ENCODE measurements around the gene ANKRD13B. TPM values are rescaled to one million over a fixed set of nuclear protein-coding genes. Genes with fewer than 3 reads are reported as not detected.

ANKRD13B gene
- total RNA-seq, 1 donor from 2014 or later: 17.9 TPM

DNA sequence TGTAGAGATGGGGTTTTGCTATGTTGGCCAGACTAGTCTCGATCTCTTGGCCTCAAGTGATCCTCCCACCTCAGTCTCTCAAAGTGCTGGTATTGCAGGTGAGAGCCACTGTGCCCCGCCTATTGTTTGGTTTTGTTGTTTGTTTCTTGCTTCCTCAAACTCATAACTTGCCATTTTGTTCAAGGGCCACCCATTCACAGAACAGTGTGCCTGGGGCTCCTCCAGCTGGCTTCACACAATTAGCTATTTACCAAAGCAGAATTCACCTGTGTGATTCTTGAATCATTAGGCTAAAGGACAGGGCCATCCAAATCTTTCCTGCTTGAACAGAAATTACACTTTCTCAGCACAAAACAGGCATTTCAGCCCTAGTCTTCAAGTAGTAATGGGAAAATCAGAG, 33.3 kb upstream of the ANKRD13B start:
- no peaks in the 10 kb centered on the region for H3K9me3 Mint-ChIP-seq (ENCODE audit: unreplicated experiment)
- no peak for DNase-seq (ENCODE audit: low read depth)
- no peak overlapping the region for H3K9ac ChIP-seq (ENCODE audit: low read length)
- H4K20me1 ChIP-seq (ENCODE audit: insufficient read depth, low read length): peaks cover 5% of the 10 kb centered on the region
- no peaks in the 10 kb centered on the region for H3K4me1 ChIP-seq (ENCODE audit: insufficient read depth, low read length)
- TF ChIP-seq CTCF (IDR thresholded peaks at IDR 0.05; ENCODE audit: insufficient read depth, low read depth, low read length) (no peak), EZH2 (IDR thresholded peaks at IDR 0.05; ENCODE audit: insufficient read depth, low read length) (no peak)
- H3K27me3 Mint-ChIP-seq (ENCODE audit: low read depth, unreplicated experiment): peaks cover 17% of the 10 kb centered on the region
- no peak overlapping the region for H2AFZ ChIP-seq (ENCODE audit: low read depth, low read length)
- no peak overlapping the region for H3K4me3 ChIP-seq (ENCODE audit: insufficient read depth, low read depth, low read length)
- H3K79me2 ChIP-seq (ENCODE audit: insufficient read depth, low read length): no peaks in the 10 kb centered on the region
- H3K36me3 Mint-ChIP-seq (ENCODE audit: low read depth, unreplicated experiment): peaks cover 17% of the 10 kb centered on the region
- no peak overlapping the region for H3K4me2 ChIP-seq (ENCODE audit: low read length)
- H3K27ac Mint-ChIP-seq (ENCODE audit: unreplicated experiment): no peak overlapping the region
- no peak overlapping the region for H3K4me3 Mint-ChIP-seq (ENCODE audit: unreplicated experiment)
- peaks cover 2% of the 10 kb centered on the region for H3K4me1 Mint-ChIP-seq (ENCODE audit: low read depth, unreplicated experiment)
- H3K9me3 ChIP-seq (ENCODE audit: insufficient read depth, low read depth, low read length): no peaks in the 10 kb centered on the region
- no peaks in the 10 kb centered on the region for H3K36me3 ChIP-seq (ENCODE audit: insufficient read depth, low read length)
- no peaks in the 10 kb centered on the region for H3K27me3 ChIP-seq (ENCODE audit: insufficient read depth, low read length)
- no peak for FAIRE-seq
- H3K27ac ChIP-seq (ENCODE audit: low read depth, low read length): no peak overlapping the region

- H3K9ac ChIP-seq (ENCODE audit: low read length): no peak overlapping the region
- Mint-ChIP-seq H3K9me3 (ENCODE audit: unreplicated experiment) (no peaks in the 10 kb centered on the region), H3K27ac (ENCODE audit: unreplicated experiment) (no peak overlapping the region), H3K4me1 (ENCODE audit: low read depth, unreplicated experiment) (peaks cover 2% of the 10 kb centered on the region), H3K36me3 (ENCODE audit: low read depth, unreplicated experiment) (peaks cover 17% of the 10 kb centered on the region), H3K4me3 (ENCODE audit: unreplicated experiment) (no peak overlapping the region), H3K27me3 (ENCODE audit: low read depth, unreplicated experiment) (peaks cover 17% of the 10 kb centered on the region)
- H4K20me1 ChIP-seq (ENCODE audit: insufficient read depth, low read length): peaks cover 5% of the 10 kb centered on the region
- no peak overlapping the region for H2AFZ ChIP-seq (ENCODE audit: low read depth, low read length)
- H3K9me3 ChIP-seq (ENCODE audit: insufficient read depth, low read depth, low read length): no peaks in the 10 kb centered on the region
- FAIRE-seq (no peak), DNase-seq (ENCODE audit: low read depth) (no peak)
- H3K4me2 ChIP-seq (ENCODE audit: low read length): no peak overlapping the region
- H3K4me1 ChIP-seq (ENCODE audit: insufficient read depth, low read length): no peaks in the 10 kb centered on the region
- TF ChIP-seq EZH2 (IDR thresholded peaks at IDR 0.05; ENCODE audit: insufficient read depth, low read length): no peak
- TF ChIP-seq CTCF (IDR thresholded peaks at IDR 0.05; ENCODE audit: insufficient read depth, low read depth, low read length): no peak
- no peak overlapping the region for H3K4me3 ChIP-seq (ENCODE audit: insufficient read depth, low read depth, low read length)
- no peaks in the 10 kb centered on the region for H3K79me2 ChIP-seq (ENCODE audit: insufficient read depth, low read length)
- no peaks in the 10 kb centered on the region for H3K36me3 ChIP-seq (ENCODE audit: insufficient read depth, low read length)
- H3K27me3 ChIP-seq (ENCODE audit: insufficient read depth, low read length): no peaks in the 10 kb centered on the region
- H3K27ac ChIP-seq (ENCODE audit: low read depth, low read length): no peak overlapping the region
These were observed 32.6 kb upstream of the ANKRD13B start for GRCh38 chr17:29560316-29560715.

GRCh38 chr17:29561554-29562517, 31.1 kb upstream of the ANKRD13B start:
- TF ChIP-seq EZH2 (IDR thresholded peaks at IDR 0.05; ENCODE audit: insufficient read depth, low read length): no peak
- no peak for TF ChIP-seq CTCF (IDR thresholded peaks at IDR 0.05; ENCODE audit: insufficient read depth, low read depth, low read length)

More at GRCh38 chr17:29561554-29562517, 31.1 kb upstream of the ANKRD13B start:
- Histone ChIP-seq H2AFZ (ENCODE audit: low read depth, low read length) (no peak overlapping the region), H4K20me1 (ENCODE audit: insufficient read depth, low read length) (peaks cover 5% of the 10 kb centered on the region), H3K79me2 (ENCODE audit: insufficient read depth, low read length) (no peaks in the 10 kb centered on the region), H3K4me3 (ENCODE audit: insufficient read depth, low read depth, low read length) (no peak overlapping the region), H3K4me1 (ENCODE audit: insufficient read depth, low read length) (peaks cover 7% of the 10 kb centered on the region), H3K9me3 (ENCODE audit: insufficient read depth, low read depth, low read length) (no peaks in the 10 kb centered on the region), H3K4me2 (ENCODE audit: low read length) (no peak overlapping the region), H3K27me3 (ENCODE audit: insufficient read depth, low read length) (peaks cover 5% of the 10 kb centered on the region), H3K36me3 (ENCODE audit: insufficient read depth, low read length) (no peaks in the 10 kb centered on the region), H3K9ac (ENCODE audit: low read length) (no peak overlapping the region), H3K27ac (ENCODE audit: low read depth, low read length) (no peak overlapping the region)
- Mint-ChIP-seq H3K4me1 (ENCODE audit: low read depth, unreplicated experiment) (peaks cover 2% of the 10 kb centered on the region), H3K27me3 (ENCODE audit: low read depth, unreplicated experiment) (peaks cover 22% of the 10 kb centered on the region), H3K9me3 (ENCODE audit: unreplicated experiment) (no peaks in the 10 kb centered on the region), H3K27ac (ENCODE audit: unreplicated experiment) (no peak overlapping the region), H3K4me3 (ENCODE audit: unreplicated experiment) (no peak overlapping the region), H3K36me3 (ENCODE audit: low read depth, unreplicated experiment) (peaks cover 17% of the 10 kb centered on the region)
- DNase-seq (ENCODE audit: low read depth): no peak
- no peak for FAIRE-seq

Measured in astrocyte (in vitro differentiated cells and primary cell).